IPS-NIHi11 (cell line): Measurements from ENCODE around the gene LCE1A.

ENCODE experiments used
- DNase-seq: peaks from one replicate; pipeline ENCODE4 v3.0.0; 2012; ENCODE audit warnings: mixed read lengths, low spot score

The LCE1A gene

DNA sequence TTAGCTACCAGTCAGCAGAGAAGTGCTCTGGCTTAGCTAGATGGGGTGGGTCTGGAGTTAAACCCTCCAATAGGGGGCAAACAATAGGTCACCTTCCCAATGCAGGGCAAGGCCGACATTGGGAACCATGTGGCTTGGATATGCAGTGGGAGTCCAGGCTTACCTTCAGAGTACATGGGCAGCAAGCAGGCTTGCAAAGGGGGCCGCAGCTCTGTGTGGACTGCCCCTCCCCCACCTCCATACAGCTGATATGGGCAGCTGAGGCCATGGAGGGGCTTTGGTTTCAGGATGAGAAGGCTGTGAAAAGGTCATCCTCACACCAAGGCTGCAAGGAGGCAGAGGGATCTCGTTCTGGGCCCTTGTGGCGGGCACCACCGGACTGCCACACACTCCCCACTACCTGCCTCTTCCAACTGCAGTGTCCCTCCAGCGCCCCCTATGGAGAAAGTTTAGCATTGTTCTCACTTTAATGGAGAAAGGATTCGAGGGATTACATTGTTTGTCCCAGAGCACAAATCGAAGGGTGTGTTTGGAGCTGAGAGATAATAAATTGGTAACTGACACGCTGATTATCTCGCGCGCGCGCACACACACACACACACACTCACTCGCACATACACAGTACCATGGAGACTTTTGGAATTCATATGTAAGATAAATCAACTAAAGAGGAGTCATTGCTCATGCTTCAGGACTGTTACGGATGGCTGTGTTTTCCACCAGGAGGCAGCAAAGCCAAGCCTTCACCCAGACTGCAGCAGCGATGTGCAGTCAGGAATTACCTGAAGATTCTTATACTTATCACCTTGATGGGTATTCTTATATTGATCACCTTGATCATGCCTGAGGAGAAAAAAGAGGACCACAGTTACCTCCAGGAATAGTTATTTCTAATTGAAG is 43.8 kb downstream of the LCE1A start:
- DNase-seq = peak; percentile 19

DNA sequence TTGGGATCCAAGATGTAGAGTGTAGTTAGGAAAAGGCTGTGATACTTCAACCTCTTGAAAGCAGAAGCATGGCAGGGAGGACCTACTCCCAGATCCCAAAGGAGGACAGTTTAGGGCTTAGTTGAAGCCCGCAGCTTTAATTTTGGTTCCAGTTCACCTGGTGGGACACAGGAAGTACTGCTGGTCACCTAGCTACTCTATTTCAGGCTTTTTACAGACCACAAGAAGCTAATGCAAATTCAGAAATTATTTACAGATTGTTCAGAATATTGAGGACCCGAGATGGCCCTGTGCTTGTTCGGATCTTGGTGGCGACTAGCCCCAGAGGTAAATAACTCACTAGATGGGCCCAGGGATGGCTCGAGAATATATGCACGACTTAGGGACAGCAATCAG is 44.5 kb downstream of the LCE1A start:
- DNase-seq = no peak

DNA sequence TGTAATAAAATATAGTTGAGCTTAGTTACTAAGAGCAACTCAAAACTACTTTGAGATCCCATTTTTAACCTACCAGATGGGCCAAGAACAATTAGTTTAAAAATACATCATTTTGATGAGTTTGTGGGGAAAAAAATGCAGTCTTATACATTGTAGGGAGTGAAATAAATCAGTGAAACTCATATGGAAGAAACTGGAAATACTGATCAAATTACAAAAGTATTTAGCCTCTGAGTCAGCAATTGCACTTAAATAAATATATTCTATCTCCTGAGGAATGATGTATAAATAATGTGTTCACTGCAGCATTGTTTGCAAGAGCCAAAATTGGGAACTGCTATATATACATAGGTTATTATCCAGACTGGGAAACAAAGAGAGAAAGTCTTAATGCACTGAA is 46.2 kb downstream of the LCE1A start:
- no peak for DNase-seq

DNA sequence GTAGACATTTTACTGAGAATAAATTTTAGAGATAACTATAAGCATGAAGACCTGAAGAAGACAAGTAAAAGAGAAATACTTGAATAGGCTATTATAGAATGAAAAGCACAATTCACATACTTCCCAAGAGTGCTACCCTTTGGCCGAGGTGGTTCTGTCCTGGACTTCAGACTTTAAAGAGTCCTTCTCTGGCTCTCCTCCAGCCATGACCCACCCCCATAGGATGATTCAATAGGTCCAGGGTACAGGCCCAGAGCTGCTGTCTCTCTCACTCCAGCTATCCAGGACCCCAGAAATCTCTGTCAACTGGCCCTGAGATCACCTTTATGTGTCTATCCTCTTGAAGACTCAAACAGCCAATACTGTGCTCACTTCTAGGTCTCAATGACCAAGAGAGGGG is 49.6 kb downstream of the LCE1A start:
- DNase-seq = no peak
